ENCODE results near the gene ADAT3.

DNA sequence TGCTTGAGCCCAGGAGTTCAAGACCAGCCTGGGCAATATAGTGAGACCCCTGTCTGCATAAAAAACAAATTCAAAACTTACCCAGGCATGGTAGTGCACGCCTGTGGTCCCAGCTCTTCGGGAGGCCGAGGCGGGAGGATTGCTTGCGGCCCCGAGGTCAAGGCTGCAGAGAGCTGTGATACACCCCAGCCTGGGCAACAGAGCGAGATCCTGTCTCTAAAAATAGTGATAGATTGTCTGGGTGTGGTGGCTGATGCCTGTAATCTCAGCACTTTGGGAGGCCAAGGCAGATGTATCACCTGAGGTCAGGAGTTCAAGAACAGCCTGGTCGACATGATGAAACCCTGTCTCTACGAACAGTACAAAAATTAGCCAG, 37.9 kb upstream of the ADAT3 start:
- TF ChIP-seq CTCF (IDR thresholded peaks at IDR 0.05; ENCODE audit: low read length) (no peak), EZH2 (optimal IDR thresholded peaks at IDR 0.05; ENCODE audit: low read depth, low read length) (no peak), EZH2phosphoT487 (IDR thresholded peaks at IDR 0.05; ENCODE audit: low read length) (no peak)
